Urinary bladder (tissue), 4 donors: ENCODE results near the gene OTOP3. TPM values are rescaled to one million over a fixed set of nuclear protein-coding genes. Genes with fewer than 3 reads are reported as not detected.
A peak's percentile ranks its signal among the peaks of the same experiment; 100 is the strongest.

Experiments
- DNase-seq: peaks from one replicate; pipeline ENCODE4 v3.0.0-alpha.2; 2015; ENCODE audit errors: extremely low spot score
- H3K27ac ChIP-seq: one replicate; pipeline ENCODE4 v1.5.1; 2013; ENCODE audit warnings: low read depth, mild to moderate bottlenecking, moderate library complexity
- H3K36me3 ChIP-seq: one replicate; pipeline ENCODE4 v1.6.1; 2013; ENCODE audit warnings: mild to moderate bottlenecking, moderate library complexity; ENCODE audit not compliant: insufficient read depth
- H3K4me1 ChIP-seq: one replicate; pipeline ENCODE4 v1.6.1; 2013; ENCODE audit warnings: mild to moderate bottlenecking, moderate library complexity; ENCODE audit not compliant: insufficient read depth
- H3K4me3 ChIP-seq: one replicate; pipeline ENCODE4 v1.5.1; 2013; ENCODE audit warnings: low read depth, low read length
- WGBS: extraction: QIAGEN DNeasy Blood & Tissue Kit; methylation state at CpG from one replicate; pipeline ENCODE4 v1.1.7; 2013; 5-methylcytosine and 5-hydroxymethylcytosine counted together
- polyA plus RNA-seq: library from polyadenylated mRNA; stranded (reverse); fragments of 200-250 nt; gene quantifications from one replicate; pipeline ENCODE4 v1.2.3, GENCODE V29; 2013
- total RNA-seq: library from RNA; depleted of rRNA; stranded (reverse); fragments of >200 nt; gene quantifications from one replicate; pipeline ENCODE4 v1.2.3, GENCODE V29; 2014
- donor health status: healthy with polysubstance abuse.
- donor health status: healthy.

Gene OTOP3, protein sequence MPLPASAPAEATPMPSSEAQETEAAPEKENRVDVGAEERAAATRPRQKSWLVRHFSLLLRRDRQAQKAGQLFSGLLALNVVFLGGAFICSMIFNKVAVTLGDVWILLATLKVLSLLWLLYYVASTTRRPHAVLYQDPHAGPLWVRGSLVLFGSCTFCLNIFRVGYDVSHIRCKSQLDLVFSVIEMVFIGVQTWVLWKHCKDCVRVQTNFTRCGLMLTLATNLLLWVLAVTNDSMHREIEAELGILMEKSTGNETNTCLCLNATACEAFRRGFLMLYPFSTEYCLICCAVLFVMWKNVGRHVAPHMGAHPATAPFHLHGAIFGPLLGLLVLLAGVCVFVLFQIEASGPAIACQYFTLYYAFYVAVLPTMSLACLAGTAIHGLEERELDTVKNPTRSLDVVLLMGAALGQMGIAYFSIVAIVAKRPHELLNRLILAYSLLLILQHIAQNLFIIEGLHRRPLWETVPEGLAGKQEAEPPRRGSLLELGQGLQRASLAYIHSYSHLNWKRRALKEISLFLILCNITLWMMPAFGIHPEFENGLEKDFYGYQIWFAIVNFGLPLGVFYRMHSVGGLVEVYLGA
- total RNA-seq (not detected), polyA plus RNA-seq (not detected)

GRCh38 chr17:74935585-74936469 lies at the start of gene OTOP3:
TSS of gene OTOP3 (plus strand) at chr17:74935898. CDS start at chr17:74935922, 24 bp downstream.
- no peak for DNase-seq
- Histone ChIP-seq H3K27ac (no peak within 1 kb of the TSS), H3K36me3 (no peaks in the 10 kb centered on the region), H3K4me3 (no peak within 1 kb of the TSS), H3K4me1 (no peaks in the 10 kb centered on the region)
- WGBS, result 3% methylated on average over 78 of the region's 78 CpGs

DNA sequence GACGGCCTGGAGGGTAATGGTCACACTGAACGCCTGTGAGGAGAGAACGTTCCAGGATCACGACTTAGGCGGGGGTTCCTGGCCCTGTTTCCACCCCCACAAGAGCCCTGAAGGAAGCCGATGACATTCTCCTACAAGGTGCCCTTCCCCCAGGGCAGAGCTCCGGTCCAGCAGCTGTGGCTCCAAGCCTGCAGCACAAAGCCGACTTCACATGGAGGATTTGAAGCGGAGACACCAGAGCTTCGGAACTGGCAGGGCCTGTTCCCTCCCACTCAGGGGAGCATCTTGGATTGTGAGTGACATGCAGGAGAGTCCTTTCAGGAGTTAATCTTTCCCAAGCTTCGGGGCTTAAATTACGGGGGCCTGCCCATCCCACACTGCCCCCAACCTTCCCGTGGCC lies 47.2 kb upstream of the OTOP3 start:
- H3K4me1 ChIP-seq, result peaks cover under 1% of the 10 kb centered on the region
- WGBS, result 53% methylated on average over 13 of the region's 13 CpGs

GRCh38 chr17:74890554-74890953 lies 45.1 kb upstream of the OTOP3 start:
- Histone ChIP-seq H3K36me3 (no peaks in the 10 kb centered on the region), H3K27ac (no peak overlapping the region), H3K4me3 (no peak overlapping the region), H3K4me1 (peaks cover 3% of the 10 kb centered on the region)
- 87% methylated on average over 7 of the region's 7 CpGs for WGBS
- DNase-seq, result no peak

More for the DNA sequence above, 47.2 kb upstream of the OTOP3 start:
- DNase-seq, result no peak
- Histone ChIP-seq H3K4me3 (no peak overlapping the region), H3K27ac (no peak overlapping the region), H3K36me3 (no peaks in the 10 kb centered on the region)

DNA sequence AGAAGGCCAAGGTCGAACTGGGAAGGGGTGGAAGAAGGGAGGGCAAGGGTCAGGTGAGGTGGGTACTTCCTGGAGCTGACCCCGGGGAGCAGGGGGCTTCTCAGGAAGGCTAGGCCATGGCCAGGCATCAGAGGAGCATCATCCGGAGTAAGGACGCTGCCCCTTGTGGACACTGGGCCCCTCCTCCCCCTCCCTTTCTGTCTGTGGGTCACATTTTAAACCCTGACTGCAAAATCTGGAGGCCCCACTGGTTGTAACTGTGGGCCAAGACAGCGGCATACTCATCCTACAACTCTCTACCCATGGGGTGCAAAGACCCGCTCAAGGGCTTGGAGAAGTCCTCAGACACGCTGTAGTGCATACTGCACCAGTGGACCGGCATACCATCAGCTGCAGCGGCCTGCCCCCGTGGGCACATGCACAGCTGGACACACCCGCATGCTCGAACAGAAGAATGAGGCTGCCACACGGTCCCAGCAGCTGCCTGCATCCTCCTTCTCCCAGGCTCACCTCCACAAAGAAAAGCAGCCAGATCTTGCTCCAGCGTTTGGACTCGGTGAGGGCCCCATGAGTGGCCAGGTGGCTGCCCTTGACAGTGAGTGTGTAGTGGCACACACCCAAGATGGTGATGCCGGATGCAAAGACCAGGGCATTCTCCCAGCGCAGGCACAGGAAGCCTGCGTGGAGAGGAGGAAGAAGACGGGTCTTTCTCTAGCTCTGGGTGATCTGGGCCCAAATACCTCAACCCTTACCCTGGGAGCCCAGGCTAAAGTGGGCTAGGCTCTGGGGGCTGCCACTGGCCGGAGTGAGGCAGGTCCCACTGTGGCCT lies 43.5 kb upstream of the OTOP3 start:
- 62% methylated on average over 20 of the region's 20 CpGs for WGBS
- peak overlapping the region; percentile 31 for H3K4me3 ChIP-seq
- H3K27ac ChIP-seq, result no peak overlapping the region

GRCh38 chr17:74892974-74893911 lies 42.5 kb upstream of the OTOP3 start, which contains the start of gene FADS6:
TSS of gene FADS6 (minus strand) at chr17:74893633. CDS start at chr17:74893595, 38 bp downstream.
- no peaks in the 10 kb centered on the region for H3K36me3 ChIP-seq
- peak within 1 kb of the TSS; percentile 31 for H3K4me3 ChIP-seq
- no peak within 1 kb of the TSS for H3K27ac ChIP-seq
- 4% methylated on average over 86 of the region's 86 CpGs for WGBS
- DNase-seq, result no peak
- H3K4me1 ChIP-seq, result peaks cover 3% of the 10 kb centered on the region

More for the DNA sequence above, 43.5 kb upstream of the OTOP3 start:
- no peaks in the 10 kb centered on the region for H3K36me3 ChIP-seq
- DNase-seq, result no peak
- peaks cover 3% of the 10 kb centered on the region for H3K4me1 ChIP-seq

DNA sequence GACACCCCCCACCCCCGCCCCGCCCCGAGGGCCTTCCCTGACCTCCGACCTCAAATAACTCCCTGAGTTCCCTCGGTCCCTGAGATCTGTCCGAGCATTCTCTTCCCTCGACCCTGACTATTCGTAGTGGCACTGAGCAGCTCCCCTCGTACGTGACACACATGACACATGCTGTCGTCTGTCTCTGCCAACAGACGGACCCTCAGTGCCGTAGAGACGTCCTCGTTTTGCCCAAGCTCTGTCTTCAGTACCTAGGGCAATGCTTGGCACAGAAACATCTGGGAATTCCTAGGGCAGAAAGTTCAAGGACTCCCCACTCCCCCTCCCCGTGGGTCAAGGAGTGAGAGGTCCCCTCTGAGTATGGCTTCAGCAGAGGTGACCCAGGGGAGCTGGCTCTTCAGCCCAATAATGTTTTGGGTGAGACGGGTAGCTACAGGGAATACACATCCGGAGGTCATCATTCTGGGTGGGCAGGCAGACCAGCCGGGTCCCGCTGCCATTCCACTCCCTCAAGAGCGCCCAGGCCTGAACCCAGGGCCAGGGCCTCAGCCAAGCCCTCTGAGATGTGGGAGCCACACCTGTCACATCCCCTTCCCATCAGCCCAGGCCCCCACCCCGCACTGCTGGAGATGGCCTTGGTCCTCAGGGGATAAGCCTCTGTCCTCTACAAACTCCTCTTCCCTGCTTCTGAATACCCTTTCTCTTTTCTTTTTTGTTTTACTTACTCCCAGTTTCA lies 41.6 kb upstream of the OTOP3 start:
- DNase-seq, result no peak
- Histone ChIP-seq H3K4me1 (peaks cover 3% of the 10 kb centered on the region), H3K36me3 (no peaks in the 10 kb centered on the region), H3K4me3 (no peak overlapping the region), H3K27ac (no peak overlapping the region)
- 25% methylated on average over 22 of the region's 22 CpGs for WGBS

GRCh38 chr17:74898376-74898946 lies 37.2 kb upstream of the OTOP3 start:
- DNase-seq, result no peak
- H3K36me3 ChIP-seq, result no peaks in the 10 kb centered on the region
- no peak overlapping the region for H3K27ac ChIP-seq
- 72% methylated on average over 11 of the region's 11 CpGs for WGBS
- H3K4me3 ChIP-seq, result no peak overlapping the region
- peaks cover 2% of the 10 kb centered on the region for H3K4me1 ChIP-seq

DNA sequence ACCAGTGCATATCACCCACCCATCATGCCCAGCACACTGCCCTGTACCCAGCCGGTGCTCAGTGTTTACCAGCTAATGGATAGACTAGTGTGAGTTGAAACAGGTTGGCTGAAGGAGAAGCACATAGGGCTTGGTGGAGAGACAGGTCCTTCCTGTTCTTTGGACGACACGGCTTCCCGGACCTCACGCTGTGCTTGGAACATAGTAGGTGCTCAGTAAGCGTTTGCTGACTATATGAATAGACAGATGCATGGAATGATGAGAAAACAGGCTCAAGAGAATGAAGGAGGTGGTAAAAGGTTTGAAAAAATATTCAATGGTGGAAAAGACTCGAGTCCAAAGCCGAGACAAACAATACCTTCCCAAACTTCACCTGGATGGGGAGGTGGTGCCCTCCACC lies 35.5 kb upstream of the OTOP3 start:
- H3K4me1 ChIP-seq, result no peaks in the 10 kb centered on the region
- 76% methylated on average over 8 of the region's 8 CpGs for WGBS
- no peak overlapping the region for H3K4me3 ChIP-seq
- H3K27ac ChIP-seq, result no peak overlapping the region
- DNase-seq, result no peak
- no peaks in the 10 kb centered on the region for H3K36me3 ChIP-seq

DNA sequence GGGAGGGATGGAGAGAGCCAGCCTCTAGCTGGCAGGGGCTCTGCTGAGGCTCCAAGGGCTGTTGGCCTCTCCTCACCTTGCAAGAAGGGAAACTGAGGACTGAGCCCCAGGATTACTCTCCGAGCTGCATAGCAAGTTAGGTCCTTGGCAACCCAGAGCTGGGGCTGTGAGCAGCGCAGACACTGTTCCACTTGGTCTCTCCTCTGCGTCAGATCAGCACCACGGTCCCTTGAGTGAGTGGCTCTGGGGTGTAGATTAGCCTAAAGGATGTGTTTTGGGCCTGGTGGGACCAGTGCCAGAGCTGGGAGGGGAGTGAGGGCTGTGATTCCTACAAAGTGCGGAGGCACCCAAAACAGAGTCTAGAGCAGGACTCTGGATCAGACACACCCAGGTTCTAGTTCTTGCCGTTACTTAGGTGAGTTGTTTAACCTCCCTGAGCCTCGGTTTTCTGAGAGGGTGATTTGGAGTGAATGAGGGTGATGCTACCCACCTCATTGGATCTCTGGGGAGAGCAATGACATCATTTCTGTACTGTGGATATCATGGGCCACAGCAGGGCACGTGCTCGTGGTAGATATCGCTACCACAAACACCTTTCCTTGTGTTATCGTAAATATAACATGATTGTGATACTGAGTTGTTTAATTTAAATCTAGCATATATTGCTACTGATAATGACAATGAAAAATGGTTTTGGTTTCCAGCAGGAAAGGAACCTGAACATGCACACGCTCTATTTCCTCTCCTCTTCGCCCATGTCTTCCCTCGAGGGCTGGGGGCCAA lies 34.2 kb upstream of the OTOP3 start:
- 72% methylated on average over 14 of the region's 14 CpGs for WGBS
- no peaks in the 10 kb centered on the region for H3K36me3 ChIP-seq
- no peak overlapping the region for H3K4me3 ChIP-seq
- DNase-seq, result no peak
- no peaks in the 10 kb centered on the region for H3K4me1 ChIP-seq
- H3K27ac ChIP-seq, result no peak overlapping the region

DNA sequence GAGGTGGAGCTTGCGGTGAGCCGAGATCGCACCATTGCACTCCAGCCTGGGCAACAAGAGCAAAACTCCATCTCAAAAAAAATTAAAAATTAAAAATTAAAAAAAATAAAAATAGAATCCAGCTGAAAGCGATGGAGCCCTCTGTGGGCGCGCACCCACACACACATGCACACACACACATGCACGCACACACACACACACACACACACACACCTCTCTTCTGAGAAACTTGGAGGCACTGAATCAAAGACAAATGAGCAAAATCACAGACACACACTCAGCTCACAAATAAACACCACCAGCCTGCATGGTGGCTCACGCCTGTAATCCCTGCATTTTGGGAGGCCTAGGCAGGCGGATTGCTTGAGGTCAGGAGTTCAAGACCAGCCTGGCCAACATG lies 32.7 kb upstream of the OTOP3 start:
- WGBS, result 80% methylated on average over 9 of the region's 9 CpGs

DNA sequence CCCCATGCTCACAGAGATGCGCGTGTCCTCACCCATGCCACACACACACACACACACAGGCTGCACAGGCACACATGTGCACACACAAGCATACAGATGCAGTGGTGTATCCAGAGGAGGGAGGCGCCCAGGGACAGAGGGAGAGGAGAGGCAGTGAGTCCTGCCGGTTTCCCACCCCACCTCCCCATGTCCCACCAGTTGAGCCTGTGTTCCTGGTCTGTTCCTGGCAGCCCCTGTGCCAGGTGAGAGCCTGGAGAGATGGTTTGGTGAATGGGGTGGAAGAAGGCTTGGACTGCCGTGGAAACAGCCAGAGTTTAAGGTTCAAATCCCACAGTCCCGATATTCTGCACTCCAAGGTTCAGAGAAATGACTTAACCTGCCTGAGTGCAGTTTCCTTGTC lies 32.0 kb upstream of the OTOP3 start:
- H3K4me3 ChIP-seq, result no peak overlapping the region
- no peaks in the 10 kb centered on the region for H3K4me1 ChIP-seq
- DNase-seq, result no peak
- no peaks in the 10 kb centered on the region for H3K36me3 ChIP-seq
- 65% methylated on average over 6 of the region's 6 CpGs for WGBS
- H3K27ac ChIP-seq, result no peak overlapping the region

More for the DNA sequence above, 32.7 kb upstream of the OTOP3 start:
- H3K4me3 ChIP-seq, result no peak overlapping the region
- H3K4me1 ChIP-seq, result no peaks in the 10 kb centered on the region
- no peak overlapping the region for H3K27ac ChIP-seq
- no peak for DNase-seq
- no peaks in the 10 kb centered on the region for H3K36me3 ChIP-seq
